Chondrocyte (in vitro differentiated cells): ENCODE results near the gene NDRG3. TPM values are rescaled to one million over a fixed set of nuclear protein-coding genes. Genes with fewer than 3 reads are reported as not detected.
"Not testable (repeated sequence)": the region's sequence is repeated elsewhere in the genome, so short reads cannot be mapped to it uniquely, and the experiment has no call there.

ENCODE experiments used
- DNase-seq: peaks from one replicate; pipeline ENCODE4 v3.0.0; 2021; ENCODE audit warnings: mixed read lengths, low spot score
- H3K27ac Mint-ChIP-seq: one replicate; pipeline ENCODE4 v1.8.0; 2021; ENCODE audit warnings: mild to moderate bottlenecking, moderate library complexity, mixed read lengths; ENCODE audit not compliant: unreplicated experiment
- H3K27me3 Mint-ChIP-seq: 2 replicates; pipeline ENCODE4 v1.8.0; 2021; ENCODE audit warnings: low read depth, mixed read lengths
- H3K36me3 Mint-ChIP-seq: 2 replicates; pipeline ENCODE4 v1.8.0; 2021; ENCODE audit warnings: low read depth, mixed read lengths
- H3K4me1 Mint-ChIP-seq: 2 replicates; pipeline ENCODE4 v1.8.0; 2021; ENCODE audit warnings: low read depth, mild to moderate bottlenecking, mixed read lengths
- H3K4me3 Mint-ChIP-seq: one replicate; pipeline ENCODE4 v1.8.0; 2021; ENCODE audit warnings: mild to moderate bottlenecking, moderate library complexity, mixed read lengths; ENCODE audit not compliant: unreplicated experiment
- H3K9me3 Mint-ChIP-seq: 2 replicates; pipeline ENCODE4 v1.8.0; 2021; ENCODE audit warnings: low read depth, mixed read lengths
- total RNA-seq: library from RNA; stranded (reverse); gene quantifications from 3 replicates; pipeline ENCODE4 v1.2.1, GENCODE V29; 2021
- TF ChIP-seq, protein P1 (sequence below): fragments of 200-600 bp; sonication (generic); IDR thresholded peaks from 2 replicates; pipeline ENCODE4 v1.5.0; 2021; ENCODE audit warnings: antibody characterized with exemption, mild to moderate bottlenecking, moderate library complexity

Gene NDRG3
- total RNA-seq, 1 donor from 2014 or later: 27.6 TPM

DNA sequence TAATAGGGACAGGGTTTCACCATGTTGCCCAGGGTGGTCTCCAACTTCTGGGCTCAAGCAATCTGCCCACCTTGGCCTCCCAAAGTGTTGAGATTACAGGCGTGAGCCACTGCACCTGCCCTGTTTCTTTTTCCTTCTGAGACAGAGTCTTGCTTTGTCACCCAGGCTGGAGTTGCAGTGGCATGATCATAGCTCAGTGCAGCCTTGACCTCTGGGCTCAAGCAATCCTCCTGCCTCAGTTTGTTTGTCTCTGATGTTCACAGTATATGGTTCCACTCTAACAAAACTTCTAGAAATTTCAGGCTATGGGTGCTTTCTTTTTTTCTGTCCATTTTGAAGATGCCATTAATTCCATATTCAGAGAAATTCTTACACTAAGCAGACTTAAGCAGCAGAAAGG is 33.1 kb downstream of the NDRG3 start:
- TF ChIP-seq, protein P1, sequence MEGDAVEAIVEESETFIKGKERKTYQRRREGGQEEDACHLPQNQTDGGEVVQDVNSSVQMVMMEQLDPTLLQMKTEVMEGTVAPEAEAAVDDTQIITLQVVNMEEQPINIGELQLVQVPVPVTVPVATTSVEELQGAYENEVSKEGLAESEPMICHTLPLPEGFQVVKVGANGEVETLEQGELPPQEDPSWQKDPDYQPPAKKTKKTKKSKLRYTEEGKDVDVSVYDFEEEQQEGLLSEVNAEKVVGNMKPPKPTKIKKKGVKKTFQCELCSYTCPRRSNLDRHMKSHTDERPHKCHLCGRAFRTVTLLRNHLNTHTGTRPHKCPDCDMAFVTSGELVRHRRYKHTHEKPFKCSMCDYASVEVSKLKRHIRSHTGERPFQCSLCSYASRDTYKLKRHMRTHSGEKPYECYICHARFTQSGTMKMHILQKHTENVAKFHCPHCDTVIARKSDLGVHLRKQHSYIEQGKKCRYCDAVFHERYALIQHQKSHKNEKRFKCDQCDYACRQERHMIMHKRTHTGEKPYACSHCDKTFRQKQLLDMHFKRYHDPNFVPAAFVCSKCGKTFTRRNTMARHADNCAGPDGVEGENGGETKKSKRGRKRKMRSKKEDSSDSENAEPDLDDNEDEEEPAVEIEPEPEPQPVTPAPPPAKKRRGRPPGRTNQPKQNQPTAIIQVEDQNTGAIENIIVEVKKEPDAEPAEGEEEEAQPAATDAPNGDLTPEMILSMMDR: no peak
- no peak for DNase-seq
- Mint-ChIP-seq H3K4me1 (no peaks in the 10 kb centered on the region), H3K4me3 (no peak overlapping the region), H3K27me3 (no peaks in the 10 kb centered on the region), H3K9me3 (no peaks in the 10 kb centered on the region), H3K27ac (no peak overlapping the region), H3K36me3 (peaks cover 1% of the 10 kb centered on the region)

DNA sequence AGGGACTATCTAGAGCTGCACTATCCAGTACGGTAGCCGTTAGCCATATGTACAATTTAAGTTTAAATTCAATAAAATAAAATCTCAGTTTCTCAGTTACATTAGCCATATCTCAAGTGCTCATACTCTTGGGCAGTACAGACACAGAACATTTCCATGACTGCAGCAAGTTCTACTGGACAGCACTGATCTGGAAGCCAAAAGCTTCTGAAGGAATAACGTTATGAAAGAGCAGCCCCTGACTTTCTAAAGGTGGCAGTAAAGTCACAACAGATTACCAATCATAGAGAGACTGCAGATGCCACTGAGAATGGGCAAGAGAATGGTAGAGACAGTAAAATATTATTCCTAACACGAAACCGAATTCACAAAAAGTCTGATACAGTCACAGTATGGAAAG is 36.8 kb downstream of the NDRG3 start:
- Mint-ChIP-seq H3K4me1 (no peaks in the 10 kb centered on the region), H3K27ac (no peak overlapping the region)

DNA sequence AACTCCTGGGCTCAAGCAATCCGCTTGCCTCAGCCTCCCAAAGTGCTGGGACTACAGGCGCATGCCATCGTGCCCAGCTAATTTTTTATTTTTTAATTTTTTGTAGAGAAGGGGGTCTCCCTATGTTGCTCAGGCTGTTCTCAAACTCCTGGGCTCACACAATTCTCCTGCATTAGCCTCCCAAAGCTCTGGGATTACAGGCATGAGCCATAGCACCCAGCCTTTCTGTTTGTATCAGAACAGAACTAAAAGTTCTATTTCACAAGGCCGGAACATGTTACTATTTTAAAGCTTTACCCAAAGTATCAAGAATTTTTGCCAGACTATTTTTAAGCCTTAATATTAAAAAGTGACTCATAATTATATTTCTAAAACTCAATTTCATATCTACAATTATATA is 42.4 kb downstream of the NDRG3 start:
- TF ChIP-seq, protein P1: no peak
- H3K4me3 Mint-ChIP-seq: no peak overlapping the region

More for the DNA sequence above, 36.8 kb downstream of the NDRG3 start:
- TF ChIP-seq, protein P1: no peak
- no peaks in the 10 kb centered on the region for H3K27me3 Mint-ChIP-seq
- H3K36me3 Mint-ChIP-seq: peaks cover 1% of the 10 kb centered on the region
- no peak overlapping the region for H3K4me3 Mint-ChIP-seq
- DNase-seq: no peak
- H3K9me3 Mint-ChIP-seq: no peaks in the 10 kb centered on the region

DNA sequence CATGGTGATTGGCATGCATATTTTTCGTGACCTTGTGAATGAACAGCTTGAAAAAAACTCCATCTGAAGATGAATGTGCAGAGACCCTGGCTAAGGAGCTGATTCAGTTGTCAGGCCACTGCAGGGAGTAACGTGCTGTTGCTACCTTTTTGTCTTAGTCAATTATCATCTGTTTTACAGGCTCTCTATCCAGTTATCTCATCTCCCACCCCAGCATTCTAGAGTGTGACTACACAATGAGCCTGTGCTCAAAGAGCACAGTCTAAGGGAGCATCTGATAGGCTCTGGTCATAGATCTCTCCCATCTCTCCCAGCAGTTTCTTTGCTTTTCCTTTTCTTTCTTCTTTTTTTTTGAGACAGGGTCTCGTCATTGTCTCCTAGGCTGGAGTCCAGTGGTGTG is 45.5 kb downstream of the NDRG3 start:
- H3K9me3 Mint-ChIP-seq: no peaks in the 10 kb centered on the region
- H3K27me3 Mint-ChIP-seq: no peaks in the 10 kb centered on the region
- H3K4me1 Mint-ChIP-seq: peaks cover 7% of the 10 kb centered on the region
- peaks cover 4% of the 10 kb centered on the region for H3K36me3 Mint-ChIP-seq
- no peak for DNase-seq
- H3K27ac Mint-ChIP-seq: no peak overlapping the region
- peak overlapping the region; percentile 10 for H3K4me3 Mint-ChIP-seq
- TF ChIP-seq, protein P1: no peak

More for the DNA sequence above, 42.4 kb downstream of the NDRG3 start:
- no peak for DNase-seq
- H3K9me3 Mint-ChIP-seq: no peaks in the 10 kb centered on the region
- H3K4me1 Mint-ChIP-seq: peaks cover 7% of the 10 kb centered on the region
- H3K27ac Mint-ChIP-seq: peak overlapping the region; percentile 22
- H3K36me3 Mint-ChIP-seq: peaks cover 4% of the 10 kb centered on the region
- H3K27me3 Mint-ChIP-seq: no peaks in the 10 kb centered on the region

DNA sequence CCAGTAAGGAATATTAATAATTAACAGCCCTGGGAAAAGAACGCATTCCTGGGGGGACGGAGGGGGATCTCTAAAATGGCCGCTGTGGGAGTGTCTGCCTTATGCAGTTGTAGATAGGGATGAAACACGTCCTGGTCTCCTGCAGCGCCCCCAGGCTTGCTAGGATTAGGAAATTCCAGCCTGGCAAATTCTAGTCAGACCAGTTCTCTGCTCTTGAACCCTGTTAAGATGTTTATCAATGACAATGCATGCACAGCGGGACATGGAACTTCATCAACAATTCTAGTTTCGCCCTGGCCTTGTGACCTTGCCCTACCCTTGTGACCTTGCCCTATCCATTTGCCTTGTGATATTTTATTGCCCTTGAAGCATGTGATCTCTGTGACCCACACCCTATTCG is 50.4 kb downstream of the NDRG3 start:
- DNase-seq, H3K4me1 Mint-ChIP-seq, H3K4me3 Mint-ChIP-seq, H3K36me3 Mint-ChIP-seq, H3K9me3 Mint-ChIP-seq, H3K27me3 Mint-ChIP-seq, H3K27ac Mint-ChIP-seq: not testable (repeated sequence)

DNA sequence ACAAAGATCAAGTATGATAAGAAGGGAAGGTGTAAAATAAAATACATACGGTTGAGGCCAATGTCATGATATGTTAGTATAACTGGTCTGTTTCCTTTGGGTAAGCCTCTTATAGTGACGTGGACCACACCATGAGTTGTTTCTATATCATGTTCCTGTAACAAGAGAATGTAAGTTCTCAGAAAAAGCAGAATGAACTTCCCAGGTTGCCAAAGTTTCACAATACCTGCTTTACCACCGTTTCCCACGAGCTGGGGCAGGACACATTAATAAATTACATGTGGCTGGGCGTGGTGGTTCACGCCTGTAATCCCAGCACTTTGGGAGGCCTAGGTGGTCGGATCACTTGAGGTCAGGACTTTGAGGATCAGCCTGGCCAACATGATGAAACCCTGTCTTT is 57.3 kb downstream of the NDRG3 start:
- Mint-ChIP-seq H3K4me1 (no peaks in the 10 kb centered on the region), H3K36me3 (no peaks in the 10 kb centered on the region), H3K9me3 (no peaks in the 10 kb centered on the region), H3K27ac (no peak overlapping the region), H3K27me3 (no peaks in the 10 kb centered on the region), H3K4me3 (no peak overlapping the region)
- TF ChIP-seq, protein P1: no peak
- no peak for DNase-seq
